Uterus (tissue), 2 donors: ENCODE results near the gene LRPPRC.

ENCODE experiments used
- POLR2A ChIP-seq, 2 donors: fragments of 450-650 bp; IDR thresholded peaks; one replicate each; pipeline ENCODE4 v1.6.1; 2016; ENCODE audit warnings: antibody characterized with exemption in 2 of 2, mild to moderate bottlenecking in 1 of 2, moderate library complexity in 1 of 2
- TF ChIP-seq, protein P1 (sequence below), 4 experiments: fragments of 200-600 bp in 2 of 4; fragments of 450-650 bp in 2 of 4; sonication (generic) in 2 of 4; IDR thresholded peaks; one replicate each; pipeline ENCODE4 v1.5.1; 2016 to 2019; ENCODE audit warnings: antibody characterized with exemption in 4 of 4, mild to moderate bottlenecking in 2 of 4, moderate library complexity in 1 of 4

GRCh38 chr2:43851011-43851980 is 144.5 kb downstream of the LRPPRC start:
- TF ChIP-seq, protein P1, sequence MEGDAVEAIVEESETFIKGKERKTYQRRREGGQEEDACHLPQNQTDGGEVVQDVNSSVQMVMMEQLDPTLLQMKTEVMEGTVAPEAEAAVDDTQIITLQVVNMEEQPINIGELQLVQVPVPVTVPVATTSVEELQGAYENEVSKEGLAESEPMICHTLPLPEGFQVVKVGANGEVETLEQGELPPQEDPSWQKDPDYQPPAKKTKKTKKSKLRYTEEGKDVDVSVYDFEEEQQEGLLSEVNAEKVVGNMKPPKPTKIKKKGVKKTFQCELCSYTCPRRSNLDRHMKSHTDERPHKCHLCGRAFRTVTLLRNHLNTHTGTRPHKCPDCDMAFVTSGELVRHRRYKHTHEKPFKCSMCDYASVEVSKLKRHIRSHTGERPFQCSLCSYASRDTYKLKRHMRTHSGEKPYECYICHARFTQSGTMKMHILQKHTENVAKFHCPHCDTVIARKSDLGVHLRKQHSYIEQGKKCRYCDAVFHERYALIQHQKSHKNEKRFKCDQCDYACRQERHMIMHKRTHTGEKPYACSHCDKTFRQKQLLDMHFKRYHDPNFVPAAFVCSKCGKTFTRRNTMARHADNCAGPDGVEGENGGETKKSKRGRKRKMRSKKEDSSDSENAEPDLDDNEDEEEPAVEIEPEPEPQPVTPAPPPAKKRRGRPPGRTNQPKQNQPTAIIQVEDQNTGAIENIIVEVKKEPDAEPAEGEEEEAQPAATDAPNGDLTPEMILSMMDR (IDR thresholded peaks at IDR 0.05): no peak
- TF ChIP-seq POLR2A (IDR thresholded peaks at IDR 0.05): no peak
